Measurements from ENCODE around the gene SYNE1.

GRCh38 chr6:152341596-152341995 lies 295.6 kb downstream of the SYNE1 start:
- TF ChIP-seq CTCF (IDR thresholded peaks at IDR 0.05) (no peak), POLR2A (IDR thresholded peaks at IDR 0.05) (no peak)
